ENCODE results near the gene FBXO27.
"Not testable (repeated sequence)": the region's sequence is repeated elsewhere in the genome, so short reads cannot be mapped to it uniquely, and the experiment has no call there.

Gene FBXO27

GRCh38 chr19:39032063-39032918 lies at the start of gene FBXO27:
Gene FBXO27 (minus strand): TSS chr19:39032549. CDS start chr19:39032227, 322 bp downstream.
- no peak for DNase-seq

- no peak for DNase-seq
These were observed 48.1 kb upstream of the FBXO27 start for GRCh38 chr19:39080431-39080830.

GRCh38 chr19:39078436-39079200 lies 46.3 kb upstream of the FBXO27 start:
- no peak for DNase-seq

GRCh38 chr19:39077323-39077722 lies 45.0 kb upstream of the FBXO27 start:
- DNase-seq, result no peak

GRCh38 chr19:39074942-39075341 lies 42.6 kb upstream of the FBXO27 start:
- no peak for DNase-seq

GRCh38 chr19:39074205-39074692 lies 41.9 kb upstream of the FBXO27 start:
- DNase-seq, result no peak

- no peak for DNase-seq
These were observed 38.5 kb upstream of the FBXO27 start for GRCh38 chr19:39070888-39071287.

- not testable (repeated sequence) for DNase-seq
These were observed 35.9 kb upstream of the FBXO27 start for GRCh38 chr19:39068259-39068658.

- no peak for DNase-seq
These were observed 34.8 kb upstream of the FBXO27 start for GRCh38 chr19:39067104-39067503.

- no peak for DNase-seq
These were observed 33.6 kb upstream of the FBXO27 start for GRCh38 chr19:39065928-39066327.

GRCh38 chr19:39064405-39064804 lies 32.1 kb upstream of the FBXO27 start:
- no peak for DNase-seq

GRCh38 chr19:39060171-39060570 lies 27.8 kb upstream of the FBXO27 start:
- no peak for DNase-seq

- no peak for DNase-seq
These were observed 27.0 kb upstream of the FBXO27 start for GRCh38 chr19:39059302-39059701.

- no peak for DNase-seq
These were observed 25.3 kb upstream of the FBXO27 start for GRCh38 chr19:39057615-39058014.

- no peak for DNase-seq
These were observed 21.7 kb upstream of the FBXO27 start for GRCh38 chr19:39054091-39054470.

GRCh38 chr19:39053276-39054090 lies 21.1 kb upstream of the FBXO27 start:
- no peak for DNase-seq

- no peak for DNase-seq
These were observed 20.5 kb upstream of the FBXO27 start for GRCh38 chr19:39052846-39053245.

- DNase-seq, result peak; percentile 79
These were observed 19.9 kb upstream of the FBXO27 start for GRCh38 chr19:39052243-39052746.

GRCh38 chr19:39047073-39047472 lies 14.7 kb upstream of the FBXO27 start:
- DNase-seq, result no peak

- no peak for DNase-seq
These were observed 13.9 kb upstream of the FBXO27 start for GRCh38 chr19:39046037-39046821.

GRCh38 chr19:39045506-39045905 lies 13.2 kb upstream of the FBXO27 start:
- DNase-seq, result no peak

GRCh38 chr19:39038098-39038497 lies 5.7 kb upstream of the FBXO27 start:
- DNase-seq, result no peak

Measured in activated CD4-positive, CD25-positive, alpha-beta regulatory T cell treated with anti-CD3 and anti-CD28 coated beads, Interleukin-2, amount 50 U/mL, for 72 hours (primary cell).